Measurements from ENCODE around the gene ELF2. TPM values are rescaled to one million over a fixed set of nuclear protein-coding genes. Genes with fewer than 3 reads are reported as not detected.
"Not testable (repeated sequence)": the region's sequence is repeated elsewhere in the genome, so short reads cannot be mapped to it uniquely, and the experiment has no call there.

Gene ELF2
- total RNA-seq, 3 donors from 2014 or later, result 59.4 to 106 (median 67.2) TPM

DNA sequence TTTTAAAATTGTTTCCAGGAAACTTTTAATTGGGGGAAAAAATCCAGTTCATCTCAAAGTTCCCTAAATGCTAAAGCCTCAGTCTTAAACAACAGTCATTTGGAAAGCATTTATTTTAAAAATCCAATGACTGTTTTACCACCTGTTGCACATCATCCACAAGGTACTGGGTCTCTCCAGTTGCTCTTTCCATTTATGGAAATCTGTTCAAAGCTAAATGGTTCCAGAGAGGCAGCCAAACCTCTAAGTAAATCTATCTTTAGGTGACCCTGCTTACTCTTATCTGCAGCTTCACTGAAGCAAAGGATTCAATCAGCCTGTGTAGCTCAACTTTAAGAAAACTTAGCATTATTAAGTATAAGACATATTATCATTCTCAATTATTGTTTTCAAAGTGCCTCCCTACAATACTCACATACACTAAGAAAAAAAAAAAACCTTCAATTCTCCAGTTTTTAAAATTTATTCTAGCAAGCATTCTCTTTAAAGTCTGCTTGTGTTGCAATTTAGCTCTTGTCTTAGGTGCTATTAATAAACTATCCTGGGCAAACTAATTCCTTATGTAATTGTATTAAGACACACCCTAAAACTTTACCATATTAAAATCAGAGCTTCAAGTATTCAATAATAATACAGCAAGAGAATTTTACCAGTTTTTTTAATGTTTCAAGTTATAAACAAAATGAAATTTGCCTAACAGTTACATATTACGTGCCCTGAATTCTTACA, 100.8 kb downstream of the ELF2 start:
- no peak for DNase-seq (ENCODE audit: low spot score in 2 of 2)
- peaks cover 0 to 3% of the 10 kb centered on the region in 2 donors for H3K4me1 ChIP-seq
- H3K36me3 ChIP-seq, result no peaks in the 10 kb centered on the region
- H3K27ac ChIP-seq, result no peak overlapping the region
- H3K4me3 ChIP-seq, result no peak overlapping the region
- TF ChIP-seq, protein P1, sequence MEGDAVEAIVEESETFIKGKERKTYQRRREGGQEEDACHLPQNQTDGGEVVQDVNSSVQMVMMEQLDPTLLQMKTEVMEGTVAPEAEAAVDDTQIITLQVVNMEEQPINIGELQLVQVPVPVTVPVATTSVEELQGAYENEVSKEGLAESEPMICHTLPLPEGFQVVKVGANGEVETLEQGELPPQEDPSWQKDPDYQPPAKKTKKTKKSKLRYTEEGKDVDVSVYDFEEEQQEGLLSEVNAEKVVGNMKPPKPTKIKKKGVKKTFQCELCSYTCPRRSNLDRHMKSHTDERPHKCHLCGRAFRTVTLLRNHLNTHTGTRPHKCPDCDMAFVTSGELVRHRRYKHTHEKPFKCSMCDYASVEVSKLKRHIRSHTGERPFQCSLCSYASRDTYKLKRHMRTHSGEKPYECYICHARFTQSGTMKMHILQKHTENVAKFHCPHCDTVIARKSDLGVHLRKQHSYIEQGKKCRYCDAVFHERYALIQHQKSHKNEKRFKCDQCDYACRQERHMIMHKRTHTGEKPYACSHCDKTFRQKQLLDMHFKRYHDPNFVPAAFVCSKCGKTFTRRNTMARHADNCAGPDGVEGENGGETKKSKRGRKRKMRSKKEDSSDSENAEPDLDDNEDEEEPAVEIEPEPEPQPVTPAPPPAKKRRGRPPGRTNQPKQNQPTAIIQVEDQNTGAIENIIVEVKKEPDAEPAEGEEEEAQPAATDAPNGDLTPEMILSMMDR (IDR thresholded peaks at IDR 0.05), result no peak
- TF ChIP-seq POLR2A (IDR thresholded peaks at IDR 0.05) (no peak), POLR2AphosphoS5 (IDR thresholded peaks at IDR 0.05) (no peak)
- intact Hi-C loops (cut with DNase I; ENCODE audit: low total_unique reads), result no loop called here
- no peaks in the 10 kb centered on the region for H3K9me3 ChIP-seq
- H3K27me3 ChIP-seq, result no peaks in the 10 kb centered on the region

DNA sequence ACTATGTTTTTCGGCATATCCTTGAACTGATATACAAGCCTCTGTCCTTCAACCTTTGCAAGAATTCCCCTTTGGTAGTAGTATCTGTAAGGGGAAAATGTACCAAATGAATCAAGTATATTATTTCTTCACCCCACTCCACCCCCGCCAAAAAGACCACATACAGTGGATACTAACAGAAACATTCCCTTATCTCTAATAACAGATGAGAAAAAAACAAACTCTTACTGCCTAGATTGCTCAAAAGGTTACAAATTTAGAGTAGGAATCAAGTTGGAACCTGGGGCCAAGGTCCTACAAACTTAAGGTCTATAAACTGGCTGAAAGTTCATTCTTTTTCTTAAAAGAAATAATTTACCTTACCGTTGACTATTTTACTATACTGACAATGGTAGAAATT, 116.4 kb downstream of the ELF2 start:
- H3K4me3 ChIP-seq, result no peak overlapping the region
- no peaks in the 10 kb centered on the region for H3K27me3 ChIP-seq
- no peak overlapping the region for H3K27ac ChIP-seq
- TF ChIP-seq, protein P1 (IDR thresholded peaks at IDR 0.05), result no peak
- no peak for TF ChIP-seq POLR2AphosphoS5 (IDR thresholded peaks at IDR 0.05)
- TF ChIP-seq POLR2A (IDR thresholded peaks at IDR 0.05), result no peak
- no peak for DNase-seq (ENCODE audit: low spot score in 2 of 2)
- no peaks in the 10 kb centered on the region for H3K9me3 ChIP-seq
- intact Hi-C loops (cut with DNase I; ENCODE audit: low total_unique reads), result no loop called here
- H3K36me3 ChIP-seq, result no peaks in the 10 kb centered on the region
- H3K4me1 ChIP-seq, result no peaks in the 10 kb centered on the region

DNA sequence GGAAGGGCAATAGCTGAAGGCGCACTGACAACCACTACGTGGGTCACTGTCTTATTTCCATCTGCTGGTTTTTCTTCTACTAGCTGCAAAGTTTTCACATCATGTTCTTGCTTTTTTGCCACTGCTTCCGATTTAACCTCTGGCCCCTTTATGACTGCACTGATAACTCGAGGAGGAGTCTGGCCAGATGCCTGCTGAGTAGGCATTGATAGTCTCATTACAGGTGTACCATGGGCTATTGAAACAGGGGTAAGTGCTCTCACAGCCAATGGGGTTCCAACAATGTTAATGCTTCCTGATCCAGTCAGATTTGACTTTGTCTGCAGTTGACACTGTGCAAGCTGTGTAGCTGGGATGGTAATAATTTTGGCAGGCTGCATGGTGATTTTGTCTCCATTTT, 118.0 kb downstream of the ELF2 start:
- H3K36me3 ChIP-seq; H3K4me3 ChIP-seq; H3K27me3 ChIP-seq; H3K4me1 ChIP-seq; intact Hi-C loops (cut with DNase I; ENCODE audit: low total_unique reads); H3K9me3 ChIP-seq; H3K27ac ChIP-seq; DNase-seq (ENCODE audit: low spot score in 2 of 2): not testable (repeated sequence)

DNA sequence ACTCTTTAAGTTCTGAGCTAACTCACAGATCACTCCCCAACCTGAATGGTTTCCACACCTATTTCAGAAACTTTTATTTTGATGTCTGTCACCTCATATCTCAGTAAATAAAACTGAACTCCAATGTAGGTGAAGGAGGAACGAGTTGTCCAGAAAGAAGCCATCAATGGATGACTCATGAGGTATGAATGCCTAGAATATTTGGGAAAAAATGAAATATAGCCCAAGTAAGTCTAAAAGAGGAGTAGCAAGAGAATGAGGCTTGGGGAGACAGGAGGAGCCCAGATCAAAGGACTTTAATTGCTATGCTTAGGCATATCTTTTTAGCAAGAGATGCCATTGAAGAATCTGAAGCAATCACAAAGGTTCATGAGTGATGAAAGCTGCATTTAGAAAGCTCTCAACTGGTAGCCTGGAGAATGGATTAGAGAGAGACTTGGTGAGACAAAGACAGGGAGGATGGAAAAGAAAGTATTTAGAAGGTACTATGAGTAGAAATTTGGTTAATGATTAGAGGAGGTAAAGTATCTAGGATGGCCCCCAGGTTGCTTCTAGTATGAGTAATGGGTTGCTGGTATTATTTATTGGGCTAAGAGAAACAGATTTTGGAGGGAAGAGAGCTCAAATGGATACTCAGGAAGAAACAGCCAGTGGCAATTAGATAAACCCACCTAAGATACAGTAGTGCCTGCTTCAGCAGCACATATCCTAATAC, 122.1 kb downstream of the ELF2 start:
- H3K9me3 ChIP-seq, result no peaks in the 10 kb centered on the region
- TF ChIP-seq POLR2AphosphoS5 (IDR thresholded peaks at IDR 0.05) (no peak), POLR2A (IDR thresholded peaks at IDR 0.05) (no peak)
- TF ChIP-seq, protein P1 (IDR thresholded peaks at IDR 0.05), result no peak
- no peaks in the 10 kb centered on the region for H3K27me3 ChIP-seq
- no peak overlapping the region for H3K27ac ChIP-seq
- no peaks in the 10 kb centered on the region for H3K4me1 ChIP-seq
- intact Hi-C loops (cut with DNase I; ENCODE audit: low total_unique reads), result no loop called here
- no peak for DNase-seq (ENCODE audit: low spot score in 2 of 2)
- H3K4me3 ChIP-seq, result no peak overlapping the region
- no peaks in the 10 kb centered on the region for H3K36me3 ChIP-seq

DNA sequence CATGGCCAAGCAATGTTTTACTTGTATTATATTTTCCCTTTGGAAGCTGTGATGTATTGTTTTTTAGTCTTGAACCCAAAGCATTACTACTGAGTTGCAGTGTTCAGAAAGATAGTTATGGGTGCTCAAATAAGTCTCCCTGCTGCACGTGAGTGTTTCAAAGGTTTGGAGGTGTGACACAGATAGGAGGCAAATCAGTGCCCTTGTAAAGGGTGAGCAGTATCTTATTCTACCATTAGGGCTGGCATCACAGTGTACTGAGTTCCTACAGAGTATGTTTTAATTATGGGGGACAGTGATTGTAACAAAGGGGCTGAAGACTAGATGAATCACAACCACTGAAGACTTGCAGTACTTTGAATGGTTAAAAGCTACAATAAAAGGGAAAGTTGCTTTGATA, 123.1 kb downstream of the ELF2 start:
- DNase-seq (ENCODE audit: low spot score in 2 of 2), result no peak
- Histone ChIP-seq H3K4me1 (no peaks in the 10 kb centered on the region), H3K9me3 (no peaks in the 10 kb centered on the region), H3K4me3 (no peak overlapping the region), H3K36me3 (no peaks in the 10 kb centered on the region), H3K27me3 (no peaks in the 10 kb centered on the region), H3K27ac (no peak overlapping the region)
- intact Hi-C loops (cut with DNase I; ENCODE audit: low total_unique reads), result no loop called here
- TF ChIP-seq POLR2AphosphoS5 (IDR thresholded peaks at IDR 0.05) (no peak), POLR2A (IDR thresholded peaks at IDR 0.05) (no peak)
- TF ChIP-seq, protein P1 (IDR thresholded peaks at IDR 0.05), result no peak

Data from breast epithelium (tissue), 4 donors.